ENCODE measurements around the gene LRRN4CL. TPM values are rescaled to one million over a fixed set of nuclear protein-coding genes. Genes with fewer than 3 reads are reported as not detected.

Gene LRRN4CL
- total RNA-seq: 0.19 and 0.33 TPM in 2 replicates

DNA sequence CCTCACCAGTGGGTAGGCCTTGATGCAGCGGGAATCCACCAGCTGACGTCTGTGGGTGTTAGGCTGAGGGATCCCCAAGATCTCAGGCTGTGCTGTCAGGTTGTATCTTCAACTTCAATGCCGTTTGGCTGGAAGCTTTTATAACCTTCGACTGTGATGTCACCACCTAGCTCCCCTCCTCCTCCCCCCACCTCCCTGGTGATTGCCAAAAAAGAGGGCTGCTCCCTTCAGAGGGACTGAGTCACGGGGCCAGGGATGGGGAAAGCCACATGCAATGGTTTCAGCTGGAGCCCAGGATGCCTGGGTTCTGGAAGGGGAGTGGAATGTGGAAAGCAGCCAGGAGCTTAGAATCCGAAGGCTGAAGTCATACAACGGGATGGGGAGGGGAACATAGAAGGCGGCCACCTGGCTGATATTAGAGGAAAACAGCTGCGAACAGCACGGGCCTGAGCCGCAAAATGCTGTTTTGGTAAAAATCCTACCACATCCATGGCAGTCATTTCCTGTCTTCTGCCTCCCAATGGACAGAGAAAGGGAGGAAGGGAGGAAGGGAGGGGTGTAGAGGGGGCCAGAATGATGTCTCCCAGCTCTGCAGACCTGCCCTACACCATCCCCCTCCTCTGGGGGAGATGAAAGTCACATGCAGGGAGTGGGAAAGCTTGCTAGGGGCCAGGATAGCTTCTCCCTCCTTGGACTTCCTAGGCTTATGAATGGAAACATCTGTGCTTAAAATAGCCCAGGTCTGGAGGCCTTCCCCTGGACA is at the start of gene LRRN4CL:
Gene LRRN4CL, minus strand, starts transcription at position 110 of the 763 bp plus-strand sequence. CDS start 1,022 bp downstream, outside the sequence.

DNA sequence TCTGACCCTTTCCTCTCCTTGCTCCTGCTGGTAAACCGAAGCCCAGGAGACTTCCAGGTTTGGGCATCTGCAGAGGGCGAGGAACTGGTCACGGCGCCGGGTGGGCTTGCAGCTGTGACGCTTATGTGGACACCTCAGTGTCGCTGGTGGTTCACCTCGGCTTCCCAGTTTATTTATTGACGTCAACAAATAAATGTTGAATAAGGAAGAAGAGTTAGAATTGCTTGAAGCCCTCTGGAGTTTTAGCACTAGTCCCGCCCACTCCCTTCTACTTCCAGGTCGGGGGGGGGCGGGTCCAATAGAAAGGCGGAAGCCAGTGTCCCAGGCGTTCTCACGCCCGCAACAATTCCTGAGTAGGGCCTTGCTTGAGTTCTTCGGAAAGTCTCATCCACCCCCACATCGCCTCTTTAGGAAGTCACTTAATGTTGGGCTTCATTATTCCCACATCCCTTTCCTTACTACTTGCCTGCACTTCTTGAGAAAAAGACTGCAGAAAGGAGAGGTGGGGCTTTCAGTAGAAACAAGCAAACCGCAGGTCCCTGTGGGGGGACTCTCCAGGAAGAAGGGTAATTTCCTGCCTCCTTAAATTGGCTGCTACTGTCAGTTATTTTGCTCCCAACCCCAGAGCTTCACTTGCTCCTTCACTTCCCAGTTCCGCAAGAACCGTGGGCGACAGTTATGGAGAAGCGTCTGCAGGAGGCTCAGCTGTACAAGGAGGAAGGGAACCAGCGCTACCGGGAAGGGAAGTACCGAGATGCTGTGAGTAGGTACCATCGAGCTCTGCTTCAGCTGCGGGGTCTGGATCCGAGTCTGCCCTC is 39.0 kb upstream of the LRRN4CL start, which contains the start of gene TTC9C:
Gene TTC9C, plus strand, starts transcription at position 316 of the 818 bp plus-strand sequence. Its CDS starts 363 bp downstream, at position 679.

GRCh38 chr11:62727165-62727871 is 38.0 kb upstream of the LRRN4CL start, which contains the start of gene HNRNPUL2:
Gene HNRNPUL2 (minus strand): TSS chr11:62727457. CDS start chr11:62727156, 301 bp downstream.

GRCh38 chr11:62707277-62707861 is 18.0 kb upstream of the LRRN4CL start, which contains the start of the genes BSCL2 and GNG3:
Gene BSCL2 (minus strand): TSS chr11:62707424. CDS start chr11:62707195, 229 bp downstream.
Gene GNG3 (plus strand): TSS chr11:62707676. CDS start chr11:62708296, 620 bp downstream.

DNA sequence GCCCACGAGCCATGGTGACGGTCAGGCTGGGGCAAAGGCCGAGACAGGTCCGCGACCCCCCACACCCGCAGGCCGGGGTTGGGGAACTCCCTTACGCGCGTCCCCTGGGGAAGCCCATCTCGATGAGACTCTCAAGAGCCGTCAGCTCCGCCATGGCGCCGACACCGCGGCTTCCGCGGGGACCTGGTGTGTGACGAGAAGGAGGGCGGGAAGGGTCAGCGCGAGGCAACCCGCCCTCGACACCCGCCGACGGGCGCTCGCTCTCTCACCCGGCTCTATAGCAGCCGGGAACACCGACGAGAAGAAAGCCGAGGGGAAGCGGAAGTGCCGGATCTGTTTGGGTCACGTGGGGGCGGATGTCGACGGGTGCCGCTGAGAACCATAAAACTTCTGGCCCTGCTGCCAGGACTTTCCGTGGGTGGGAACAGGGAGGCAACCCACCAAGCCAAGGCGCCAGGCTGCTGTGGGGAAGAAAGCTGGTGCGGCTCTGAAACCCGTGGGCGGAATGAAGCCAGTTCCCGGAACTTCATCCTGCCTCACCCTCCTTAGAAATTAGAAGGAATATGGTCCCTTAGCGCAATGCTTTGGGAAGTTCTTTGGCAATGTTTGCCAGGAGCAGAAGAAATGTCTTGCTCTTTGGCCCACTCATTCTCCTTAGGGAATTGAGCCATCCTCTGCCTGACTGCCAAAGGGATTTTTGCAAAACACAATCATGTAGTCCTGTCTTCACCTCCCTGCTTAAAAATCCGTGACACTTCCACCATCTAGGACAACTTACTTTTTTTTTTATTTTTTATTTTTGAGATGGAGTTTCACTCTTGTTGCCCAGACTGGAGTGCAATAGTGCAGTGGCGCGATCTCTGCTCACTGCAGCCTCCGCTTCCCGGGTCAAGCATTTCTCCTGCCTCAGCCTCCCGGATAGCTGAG is 10.3 kb downstream of the LRRN4CL start, which contains the start of gene UBXN1:
Gene UBXN1, minus strand, starts transcription at position 304 of the 927 bp plus-strand sequence. Its CDS starts 150 bp downstream, at position 154.

GRCh38 chr11:62671608-62672389 is 17.5 kb downstream of the LRRN4CL start, which contains the start of the genes LBHD1 and UQCC3:
Gene LBHD1 (minus strand): TSS chr11:62672267. CDS start chr11:62670031, 2,236 bp downstream.
Gene UQCC3 (plus strand): TSS chr11:62671673. CDS start chr11:62671746, 73 bp downstream.

GRCh38 chr11:62665075-62665598 is 24.2 kb downstream of the LRRN4CL start, which contains the start of the genes C11orf98 and CSKMT:
Gene C11orf98 (minus strand): TSS chr11:62665210. CDS start chr11:62665169, 41 bp downstream.
Gene CSKMT (plus strand): TSS chr11:62665312. CDS start chr11:62665880, 568 bp downstream.

DNA sequence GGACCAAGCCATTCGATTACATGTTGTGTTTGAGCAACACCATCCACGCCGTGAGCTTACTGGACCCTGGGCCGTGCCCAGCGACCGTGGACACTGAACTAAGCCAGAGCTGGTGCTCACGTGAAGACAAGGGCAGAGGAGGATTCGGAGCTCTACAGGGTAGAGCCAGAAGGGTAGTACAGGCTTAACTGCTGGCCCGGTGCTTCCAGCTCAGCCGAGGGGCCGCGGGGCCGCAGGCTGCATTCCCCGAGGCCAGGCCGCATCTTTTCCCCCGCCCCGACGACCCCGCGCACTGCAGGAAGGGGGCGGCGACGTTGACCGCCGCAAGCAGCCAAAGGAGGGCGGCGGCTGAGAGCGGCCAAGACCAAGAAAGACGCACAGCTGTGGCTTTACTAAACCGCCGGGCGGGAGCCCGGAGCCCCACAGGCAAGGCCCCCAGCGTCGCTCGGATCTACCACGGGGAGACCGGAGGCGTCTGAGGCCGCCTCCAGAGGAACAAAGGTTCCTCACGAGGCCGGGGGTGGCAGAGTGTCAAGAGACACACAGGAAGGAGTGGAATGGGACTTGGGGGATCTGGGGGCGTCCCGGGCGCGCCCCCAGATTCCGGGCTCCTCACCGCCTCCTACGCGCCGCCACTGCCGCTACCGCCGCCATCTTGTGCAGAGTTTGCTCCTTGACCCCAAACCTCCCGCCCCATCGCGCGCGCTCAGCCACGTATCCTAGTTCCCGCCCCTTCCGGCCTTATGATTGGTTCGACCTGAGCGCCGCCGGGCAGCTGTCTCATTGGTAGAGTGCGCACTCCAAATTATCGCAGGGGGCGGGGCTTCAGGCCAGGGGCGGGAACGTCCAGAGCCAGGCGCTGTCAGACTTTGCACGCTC is 43.1 kb downstream of the LRRN4CL start, which contains the start of gene GANAB:
Gene GANAB, minus strand, starts transcription at position 668 of the 879 bp plus-strand sequence. Its CDS starts 14 bp downstream, at position 654.

Small RNAs within 50 kb of the gene (small RNA-seq; reads per million reads assigned to genes)
- not detected for gene SNORA57

Other genes with a start within 250 kb of the LRRN4CL start
- 544 and 655 TPM in 2 replicates for gene AHNAK, start 142.7 kb downstream of the LRRN4CL start, total RNA-seq
- 1,284 and 1,362 TPM in 2 replicates for gene EEF1G, start 115.6 kb downstream of the LRRN4CL start, total RNA-seq
- 11.8 and 12.7 TPM in 2 replicates for gene TUT1, start 98.0 kb downstream of the LRRN4CL start, total RNA-seq
- 250 and 281 TPM in 2 replicates for gene MTA2, start 87.7 kb downstream of the LRRN4CL start, total RNA-seq
- 35.7 and 60.8 TPM in 2 replicates for gene EML3, start 76.8 kb downstream of the LRRN4CL start, total RNA-seq
- gene ROM1, start 76.3 kb downstream of the LRRN4CL start, total RNA-seq: 5.2 and 5.3 TPM in 2 replicates
- gene B3GAT3, start 67.5 kb downstream of the LRRN4CL start, total RNA-seq: 19.9 and 23.5 TPM in 2 replicates
- 223 and 259 TPM in 2 replicates for gene GANAB, start 42.9 kb downstream of the LRRN4CL start, total RNA-seq
- gene INTS5, start 36.2 kb downstream of the LRRN4CL start, total RNA-seq: 35.1 and 41.2 TPM in 2 replicates
- gene C11orf98, start 24.3 kb downstream of the LRRN4CL start, total RNA-seq: 35.9 and 43.4 TPM in 2 replicates
- gene CSKMT, start 24.2 kb downstream of the LRRN4CL start, total RNA-seq: 9.5 and 9.7 TPM in 2 replicates
- 5.9 and 6.1 TPM in 2 replicates for gene UQCC3, start 17.9 kb downstream of the LRRN4CL start, total RNA-seq
- 4.2 TPM in 2 replicates for gene LBHD1, start 17.3 kb downstream of the LRRN4CL start, total RNA-seq
- 88.7 and 147 TPM in 2 replicates for gene UBXN1, start 10.5 kb downstream of the LRRN4CL start, total RNA-seq
- 28.7 and 30.2 TPM in 2 replicates for gene BSCL2, start 17.9 kb upstream of the LRRN4CL start, total RNA-seq
- not detected in 2 replicates for gene GNG3, start 18.1 kb upstream of the LRRN4CL start, total RNA-seq
- 10.5 and 15.0 TPM in 2 replicates for gene HNRNPUL2, start 37.9 kb upstream of the LRRN4CL start, total RNA-seq
- gene TTC9C, start 39.0 kb upstream of the LRRN4CL start, total RNA-seq: 31.0 and 45.9 TPM in 2 replicates
- gene ZBTB3, start 64.6 kb upstream of the LRRN4CL start, total RNA-seq: 15.4 and 16.0 TPM in 2 replicates
- gene POLR2G, start 72.0 kb upstream of the LRRN4CL start, total RNA-seq: 43.1 and 50.6 TPM in 2 replicates
- gene TAF6L, start 81.9 kb upstream of the LRRN4CL start, total RNA-seq: 19.9 and 20.9 TPM in 2 replicates
- gene TMEM179B, start 97.9 kb upstream of the LRRN4CL start, total RNA-seq: 29.1 and 36.3 TPM in 2 replicates
- 12.6 and 14.0 TPM in 2 replicates for gene TMEM223, start 102.5 kb upstream of the LRRN4CL start, total RNA-seq
- gene NXF1, start 115.9 kb upstream of the LRRN4CL start, total RNA-seq: 37.2 and 41.6 TPM in 2 replicates
- gene STX5, start 142.5 kb upstream of the LRRN4CL start, total RNA-seq: 33.0 and 43.1 TPM in 2 replicates
- 0.98 TPM in 1 of 2 replicates, not detected in the other for gene TEX54, start 143.3 kb upstream of the LRRN4CL start, total RNA-seq
- 44.4 and 47.0 TPM in 2 replicates for gene WDR74, start 150.1 kb upstream of the LRRN4CL start, total RNA-seq
- gene SLC3A2, start 191.4 kb upstream of the LRRN4CL start, total RNA-seq: 109 and 145 TPM in 2 replicates
- not detected in 2 replicates for gene CHRM1, start 231.8 kb upstream of the LRRN4CL start, total RNA-seq

All from vein endothelial cell (primary cell).